Lung (tissue), 16 donors: ENCODE measurements around the gene ZNF749. TPM values are rescaled to one million over a fixed set of nuclear protein-coding genes. Genes with fewer than 3 reads are reported as not detected.

ENCODE experiments used
- ATAC-seq: fragments of 200-7000 bp; cut with Tn5 transposase; one replicate; pipeline ENCODE4 v1.9.1; 2020; ENCODE audit warnings: moderate number of reproducible peaks; ENCODE audit not compliant: insufficient read depth, low FRiP score
- DNase-seq, 3 donors: peaks; one replicate each; pipeline ENCODE4 v3.0.0-alpha.2; 2013 to 2017
- H3K27ac ChIP-seq, 2 donors: one replicate each; pipeline ENCODE4 v1.5.1; 2013; ENCODE audit warnings: mild to moderate bottlenecking in 2 of 2, moderate library complexity in 2 of 2, control low read depth in 1 of 2, inconsistent platforms in 1 of 2, low read depth in 1 of 2, low read length in 1 of 2
- H3K27me3 ChIP-seq, 3 donors: one replicate each; pipeline ENCODE4 v1.5.1; 2013; ENCODE audit warnings: low read length in 2 of 3; ENCODE audit not compliant: control insufficient read depth in 3 of 3, insufficient read depth in 3 of 3
- H3K36me3 ChIP-seq, 4 donors: one replicate each; pipeline ENCODE4 v1.5.1; 2013; ENCODE audit warnings: low read length in 4 of 4, mild to moderate bottlenecking in 1 of 4, moderate library complexity in 1 of 4; ENCODE audit not compliant: control insufficient read depth in 4 of 4, insufficient read depth in 4 of 4
- H3K4me1 ChIP-seq, 5 donors: one replicate each; pipeline ENCODE4 v1.5.1; 2013; ENCODE audit warnings: low read length in 5 of 5, mild to moderate bottlenecking in 2 of 5, moderate library complexity in 1 of 5; ENCODE audit not compliant: control insufficient read depth in 5 of 5, insufficient read depth in 5 of 5
- H3K4me3 ChIP-seq: one replicate; pipeline ENCODE4 v1.5.1; 2013; ENCODE audit warnings: mild to moderate bottlenecking, control low read depth, moderate library complexity
- H3K9ac ChIP-seq, 2 donors: one replicate each; pipeline ENCODE4 v1.5.1; 2013; ENCODE audit warnings: low read length in 2 of 2, control low read depth in 1 of 2; ENCODE audit not compliant: insufficient read depth in 1 of 2
- H3K9me3 ChIP-seq, 4 donors: one replicate each; pipeline ENCODE4 v1.5.1; 2013; ENCODE audit warnings: low read length in 3 of 4, mild to moderate bottlenecking in 1 of 4, moderate library complexity in 1 of 4; ENCODE audit not compliant: control insufficient read depth in 4 of 4, insufficient read depth in 3 of 4
- WGBS, 2 donors: extraction: QIAGEN DNeasy Blood & Tissue Kit; methylation state at CpG; one replicate each; pipeline ENCODE4 v1.1.7; 2013; 5-methylcytosine and 5-hydroxymethylcytosine counted together
- long read RNA-seq, 5 donors: transcript quantifications; one replicate each; lab custom pipeline, GENCODE V29; 2026
- polyA plus RNA-seq, 2 donors: library from polyadenylated mRNA; stranded (reverse); fragments of 200-250 nt; gene quantifications; one replicate each; pipeline ENCODE4 v1.2.1, GENCODE V29; 2013
- total RNA-seq, 2 donors: library from RNA; depleted of rRNA in 1 of 2; stranded (reverse); fragments of >200 nt in 1 of 2; gene quantifications; one replicate each; pipeline ENCODE4 v1.2.1, GENCODE V29; 2014 to 2021
- TF ChIP-seq, protein P1 (sequence below): IDR thresholded peaks from 2 replicates; pipeline ENCODE4 v1.5.1; 2012; ENCODE audit warnings: mild to moderate bottlenecking; ENCODE audit errors: control extremely low read depth, extremely low read depth
- donor health status: control.
- donor health status: control.
- donor health status: Bipolar disorder and iron deficiency.
- donor health status: healthy.
- donor health status: DM: yes; HTN: yes; CAD: no.

Gene ZNF749
- total RNA-seq (10 to 100 TPM; 10.6 to 14.6 TPM), polyA plus RNA-seq (1 to 10 TPM; 4.0 to 8.8 TPM)
- long read RNA-seq, donor 1, partial matches to known transcripts, result 0 of 1 reads
- long read RNA-seq, donor 1, other reads (novel, unspliced or antisense), result 0 of 1 reads
- long read RNA-seq, donor 2, partial matches to known transcripts, result 0 of 1 reads
- long read RNA-seq, donor 2, other reads (novel, unspliced or antisense), result 0 of 1 reads
- long read RNA-seq, donor 3, partial matches to known transcripts, result 0 of 6 reads
- long read RNA-seq, donor 3, other reads (novel, unspliced or antisense), result 0 of 6 reads
- long read RNA-seq, donor 4, partial matches to known transcripts, result 0 of 4 reads
- long read RNA-seq, donor 4, other reads (novel, unspliced or antisense), result 0 of 4 reads
- long read RNA-seq, donor 5, partial matches to known transcripts, result 0 of 3 reads
- long read RNA-seq, donor 5, other reads (novel, unspliced or antisense), result 0 of 3 reads

DNA sequence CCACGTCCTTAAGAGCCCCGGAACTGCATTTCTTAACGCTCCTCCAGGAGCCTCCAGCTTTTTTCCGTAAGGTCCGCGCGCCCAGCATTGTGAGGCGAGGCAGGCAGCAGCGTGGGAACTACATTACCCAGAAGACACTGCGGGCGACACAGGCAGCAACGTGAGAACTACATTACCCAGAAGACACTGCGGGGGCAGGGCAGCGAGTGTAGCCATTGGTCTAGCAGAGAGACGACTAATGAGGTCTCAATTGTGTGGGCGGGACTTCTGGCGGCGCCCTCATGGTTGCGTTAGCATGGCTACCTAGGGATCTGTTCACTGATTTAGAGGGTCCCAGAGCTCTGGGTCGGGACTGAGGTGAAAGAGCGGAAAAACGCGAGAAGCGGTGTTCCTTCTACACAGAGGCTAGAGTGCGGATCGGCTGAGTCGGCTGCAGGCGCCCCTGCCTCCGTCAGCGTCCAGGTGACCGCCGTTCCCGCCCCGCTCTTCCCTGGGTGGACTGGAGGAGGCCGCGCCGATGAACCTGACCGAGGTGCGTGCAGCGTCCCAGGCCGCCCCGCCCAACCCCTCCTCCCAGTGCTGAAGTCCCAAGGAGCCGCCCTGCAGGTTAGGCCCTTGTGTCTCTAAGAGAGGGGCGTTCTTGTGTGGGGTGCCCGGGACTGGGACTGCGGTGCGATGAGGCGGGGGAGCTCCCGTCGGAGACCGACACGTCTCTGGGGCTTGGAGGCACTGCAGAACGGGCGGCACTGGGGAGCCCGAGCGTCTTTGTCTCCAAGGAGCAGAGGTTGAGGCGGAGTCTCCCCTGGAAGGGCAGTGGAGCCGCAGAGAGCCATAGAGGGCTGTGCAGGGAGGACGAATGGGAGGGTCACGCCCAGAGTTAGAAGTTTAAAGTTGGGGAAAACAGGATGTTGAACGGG, at the start of gene ZNF749:
Gene ZNF749, plus strand, starts transcription at position 264 of the 917 bp plus-strand sequence. Its CDS starts 254 bp downstream, at position 518.
- peaks cover 0 to 16% (median 4%) of the 10 kb centered on the region in 5 donors for H3K4me1 ChIP-seq
- H3K4me3 ChIP-seq, result peak within 1 kb of the TSS; percentile 77
- peaks cover 0 to 23% (median 0%) of the 10 kb centered on the region in 4 donors for H3K9me3 ChIP-seq
- H3K36me3 ChIP-seq, result peaks cover 2 to 10% (median 6%) of the 10 kb centered on the region in 4 donors
- peak; percentile 98 to 99 (median 99) for DNase-seq
- H3K9ac ChIP-seq, result peak within 1 kb of the TSS; percentile 57 to 89
- 1% methylated on average over 54 to 61 of the region's 61 CpGs for WGBS, 2 donors
- peak within 1 kb of the TSS; percentile 27 to 73 for H3K27ac ChIP-seq
- peak; percentile 99 for ATAC-seq
- H3K27me3 ChIP-seq, result no peaks in the 10 kb centered on the region
- TF ChIP-seq, protein P1, sequence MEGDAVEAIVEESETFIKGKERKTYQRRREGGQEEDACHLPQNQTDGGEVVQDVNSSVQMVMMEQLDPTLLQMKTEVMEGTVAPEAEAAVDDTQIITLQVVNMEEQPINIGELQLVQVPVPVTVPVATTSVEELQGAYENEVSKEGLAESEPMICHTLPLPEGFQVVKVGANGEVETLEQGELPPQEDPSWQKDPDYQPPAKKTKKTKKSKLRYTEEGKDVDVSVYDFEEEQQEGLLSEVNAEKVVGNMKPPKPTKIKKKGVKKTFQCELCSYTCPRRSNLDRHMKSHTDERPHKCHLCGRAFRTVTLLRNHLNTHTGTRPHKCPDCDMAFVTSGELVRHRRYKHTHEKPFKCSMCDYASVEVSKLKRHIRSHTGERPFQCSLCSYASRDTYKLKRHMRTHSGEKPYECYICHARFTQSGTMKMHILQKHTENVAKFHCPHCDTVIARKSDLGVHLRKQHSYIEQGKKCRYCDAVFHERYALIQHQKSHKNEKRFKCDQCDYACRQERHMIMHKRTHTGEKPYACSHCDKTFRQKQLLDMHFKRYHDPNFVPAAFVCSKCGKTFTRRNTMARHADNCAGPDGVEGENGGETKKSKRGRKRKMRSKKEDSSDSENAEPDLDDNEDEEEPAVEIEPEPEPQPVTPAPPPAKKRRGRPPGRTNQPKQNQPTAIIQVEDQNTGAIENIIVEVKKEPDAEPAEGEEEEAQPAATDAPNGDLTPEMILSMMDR, result no peak

DNA sequence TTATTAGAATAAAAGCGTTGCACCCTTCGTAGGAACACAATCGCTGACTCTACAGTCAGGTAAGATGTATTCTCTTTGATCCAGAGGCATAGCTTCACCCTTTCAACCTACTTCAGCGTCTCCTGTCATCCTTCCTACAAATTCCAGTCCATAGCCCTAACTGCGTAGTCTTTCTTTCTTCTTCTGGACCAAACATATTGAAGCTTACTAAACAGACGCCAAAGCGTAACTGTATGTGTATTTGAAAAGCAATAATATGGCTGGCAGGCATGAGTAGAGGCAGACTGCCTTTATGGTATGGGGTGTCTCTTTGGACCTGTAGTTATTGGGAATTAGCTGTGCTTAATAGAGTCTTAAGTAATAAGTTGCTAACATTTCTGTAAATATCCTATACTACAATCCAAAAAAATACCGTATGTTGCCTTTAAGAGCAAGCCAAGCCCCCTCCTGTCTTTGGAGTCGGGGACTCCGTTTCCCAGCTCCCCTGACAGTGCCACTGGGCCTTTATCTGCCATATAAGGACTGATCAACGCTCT, 45.9 kb upstream of the ZNF749 start:
- 60 to 61% methylated on average over 11 of the region's 11 CpGs for WGBS, 2 donors
- Histone ChIP-seq H3K27ac (peak overlapping the region; percentile 90 to 97), H3K9ac (peak overlapping the region; percentile 94 to 97), H3K27me3 (no peaks in the 10 kb centered on the region), H3K4me3 (peak overlapping the region; percentile 3), H3K36me3 (peaks cover 2 to 9% (median 3%) of the 10 kb centered on the region in 4 donors), H3K9me3 (peaks cover 0 to 7% (median 0%) of the 10 kb centered on the region in 4 donors), H3K4me1 (peaks cover 2 to 18% (median 8%) of the 10 kb centered on the region in 5 donors)
- ATAC-seq (no peak), DNase-seq (no peak)
- TF ChIP-seq, protein P1, result no peak

DNA sequence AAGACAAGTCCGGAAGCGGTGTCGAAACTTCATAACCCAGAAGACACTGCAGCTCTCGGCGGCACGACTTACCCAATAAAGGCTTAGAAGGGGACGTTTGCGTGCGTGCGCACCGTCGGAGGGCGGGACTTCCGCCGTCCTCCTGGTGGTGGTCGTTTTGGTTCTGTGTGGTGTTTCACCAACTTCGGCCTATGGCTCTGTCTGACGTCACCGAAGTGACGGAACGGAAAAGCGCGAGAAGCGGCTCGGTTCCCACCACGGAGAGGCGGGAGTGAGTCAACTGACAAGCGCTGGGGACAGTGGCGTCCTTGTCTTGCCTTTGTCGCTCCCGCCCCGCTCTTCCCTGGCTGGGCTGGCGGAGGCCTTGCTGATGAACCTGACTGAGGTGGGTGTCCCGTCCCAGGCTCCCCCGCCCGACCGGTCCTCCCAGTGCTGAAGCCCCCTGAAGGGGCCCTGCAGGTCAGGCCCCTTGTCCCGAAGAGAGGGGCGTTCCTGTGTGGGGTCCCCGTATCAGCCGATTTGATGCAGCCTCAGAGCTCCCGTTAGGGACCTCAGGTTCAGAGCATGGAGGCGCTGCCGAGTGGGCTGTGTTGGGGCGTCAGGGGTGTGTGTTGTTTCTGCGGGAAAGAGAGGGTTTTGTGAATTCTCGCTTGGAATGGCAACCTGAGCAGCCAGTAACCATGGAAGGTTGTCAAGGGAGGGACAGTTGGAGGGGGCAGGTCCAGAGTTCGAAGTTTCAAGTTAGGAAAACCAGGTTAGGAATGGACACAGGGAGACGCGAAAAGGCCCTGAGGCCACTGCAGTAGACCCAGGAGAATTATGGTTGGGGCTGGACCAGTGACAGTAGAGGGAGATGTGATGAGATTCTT, 45.2 kb upstream of the ZNF749 start, which contains the start of gene ZNF548:
Gene ZNF548, plus strand, starts transcription at position 125 of the 869 bp plus-strand sequence. Its CDS starts 246 bp downstream, at position 371.
- peaks cover 2 to 18% (median 8%) of the 10 kb centered on the region in 5 donors for H3K4me1 ChIP-seq
- 1% methylated on average over 46 to 50 of the region's 50 CpGs for WGBS, 2 donors
- DNase-seq, result peak; percentile 99 to 100 (median 99)

More for the DNA sequence above, 45.2 kb upstream of the ZNF749 start, which contains the start of gene ZNF548:
- H3K27ac ChIP-seq, result peak within 1 kb of the TSS; percentile 90 to 97
- peak within 1 kb of the TSS; percentile 97 for H3K4me3 ChIP-seq
- H3K9me3 ChIP-seq, result peaks cover 0 to 7% (median 0%) of the 10 kb centered on the region in 4 donors
- TF ChIP-seq, protein P1, result peak; percentile 1
- peaks cover 4 to 11% (median 5%) of the 10 kb centered on the region in 4 donors for H3K36me3 ChIP-seq
- no peaks in the 10 kb centered on the region for H3K27me3 ChIP-seq
- peak within 1 kb of the TSS; percentile 94 to 97 for H3K9ac ChIP-seq
- peak; percentile 98 for ATAC-seq
